Epidermal melanocyte (primary cell): ENCODE results near the gene PCDHB12.

Experiments used
- DNase-seq: peaks from one replicate; pipeline ENCODE4 v3.0.0; 2011; ENCODE audit warnings: low spot score; ENCODE audit not compliant: insufficient read length

Gene PCDHB12

DNA sequence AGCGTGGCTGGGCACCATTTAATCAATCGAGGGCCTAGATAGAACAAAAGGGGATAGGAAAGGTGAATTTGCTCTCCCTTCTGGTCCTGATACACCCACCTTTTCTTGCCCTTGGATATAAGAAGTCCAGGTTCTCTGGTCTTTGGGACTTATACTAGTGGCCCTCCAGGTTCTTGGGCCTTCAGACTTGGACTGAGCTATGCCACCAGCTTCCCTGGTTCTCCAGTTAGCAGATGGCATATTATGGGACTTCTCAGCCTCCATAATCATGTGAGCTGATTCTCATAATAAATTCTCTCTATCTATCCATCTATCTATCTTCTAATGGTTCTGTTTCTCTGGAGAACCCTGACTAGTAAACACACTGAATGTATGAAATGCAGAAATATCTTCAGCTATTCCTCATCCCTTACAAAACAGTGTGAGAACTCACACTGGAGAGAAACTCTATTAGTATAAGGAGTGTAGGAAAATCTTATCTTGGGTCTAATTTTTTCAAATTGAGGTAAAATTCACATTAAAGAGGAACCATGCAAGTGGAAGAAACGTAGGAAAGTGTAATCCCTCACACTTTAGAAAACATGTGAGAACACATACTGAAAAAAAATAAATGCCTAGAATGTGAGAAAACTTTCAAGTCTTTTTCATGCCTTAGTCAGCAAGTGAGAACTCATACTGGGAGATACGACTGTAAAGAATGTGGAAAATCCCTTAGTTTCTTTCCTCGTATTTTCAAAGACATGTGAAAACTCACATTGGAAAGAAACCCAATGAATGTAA is 52.1 kb downstream of the PCDHB12 start:
- no peak for DNase-seq

DNA sequence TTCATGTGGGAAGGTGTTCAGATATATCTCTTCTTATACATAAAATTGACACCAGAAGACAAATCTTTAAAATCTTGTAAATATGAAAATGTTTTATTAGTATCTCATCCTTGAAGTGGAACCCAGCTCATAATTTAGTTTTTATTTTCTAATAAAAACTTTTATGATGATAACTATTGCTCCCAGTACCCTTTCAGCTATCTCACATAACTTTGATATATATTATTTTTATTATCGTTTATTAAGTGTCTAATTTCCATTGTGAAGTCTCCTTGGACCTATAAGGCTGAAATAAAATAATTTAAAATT is 52.7 kb downstream of the PCDHB12 start:
- no peak for DNase-seq
